Activated naive CD4-positive, alpha-beta T cell treated with anti-CD3 and anti-CD28 coated beads for 36 hours (primary cell): ENCODE data around the gene IL17C. TPM values are rescaled to one million over a fixed set of nuclear protein-coding genes. Genes with fewer than 3 reads are reported as not detected.

ENCODE experiments used
- CTCF ChIA-PET: fragments of 350-600 bp; sonication (Branson Sonifier 250); formaldehyde crosslinking; loops from one replicate; lab custom pipeline; 2021; ENCODE audit warnings: antibody characterized with exemption; lab: Charles Lee
- DNase-seq: peaks from one replicate; pipeline ENCODE4 v3.0.0-alpha.2; 2020
- H3K27ac Mint-ChIP-seq: one replicate; pipeline ENCODE4 v1.8.0; 2021; ENCODE audit warnings: mild to moderate bottlenecking, mixed read lengths
- H3K27me3 Mint-ChIP-seq: one replicate; pipeline ENCODE4 v1.8.0; 2021; ENCODE audit warnings: low read depth, mixed read lengths
- H3K36me3 Mint-ChIP-seq: one replicate; pipeline ENCODE4 v1.8.0; 2021; ENCODE audit warnings: low read depth, mixed read lengths
- H3K4me1 Mint-ChIP-seq: one replicate; pipeline ENCODE4 v1.8.0; 2021; ENCODE audit warnings: low read depth, mixed read lengths
- H3K4me3 Mint-ChIP-seq: one replicate; pipeline ENCODE4 v1.8.0; 2021; ENCODE audit warnings: mild to moderate bottlenecking, moderate library complexity, mixed read lengths
- H3K9me3 Mint-ChIP-seq: one replicate; pipeline ENCODE4 v1.8.0; 2021; ENCODE audit warnings: mixed read lengths
- intact Hi-C: fragments of 100-400 bp; cut with micrococcal nuclease; formaldehyde crosslinking; loops from one replicate; pipeline ENCODE4 v1.15.1; 2023
- total RNA-seq, 2 experiments: library from RNA; stranded (reverse); gene quantifications; one replicate each; pipeline ENCODE4 v1.2.3, GENCODE V29; 2021

Gene IL17C, protein sequence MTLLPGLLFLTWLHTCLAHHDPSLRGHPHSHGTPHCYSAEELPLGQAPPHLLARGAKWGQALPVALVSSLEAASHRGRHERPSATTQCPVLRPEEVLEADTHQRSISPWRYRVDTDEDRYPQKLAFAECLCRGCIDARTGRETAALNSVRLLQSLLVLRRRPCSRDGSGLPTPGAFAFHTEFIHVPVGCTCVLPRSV
- not detected for total RNA-seq

GRCh38 chr16:88638323-88639230 is at the start of gene IL17C:
IL17C (plus strand) TSS chr16:88638572; CDS start chr16:88638642, 70 bp downstream.
- intact Hi-C loops, result loop anchor here (5.0 kb wide), 1 partner anchor 64 kb away; no protein-coding TSS in a partner anchor
- H3K4me3 Mint-ChIP-seq, result no peak within 1 kb of the TSS
- peaks cover 27% of the 10 kb centered on the region for H3K27me3 Mint-ChIP-seq
- DNase-seq, result no peak
- CTCF ChIA-PET, result interaction anchor here (0.7 kb wide), 1 partner anchor 97 kb away, joined by 3 read pairs; no protein-coding TSS in a partner anchor
- H3K27ac Mint-ChIP-seq, result no peak within 1 kb of the TSS
- H3K36me3 Mint-ChIP-seq, result no peaks in the 10 kb centered on the region
- H3K9me3 Mint-ChIP-seq, result peaks cover 2% of the 10 kb centered on the region
- H3K4me1 Mint-ChIP-seq, result peaks cover 42% of the 10 kb centered on the region

- DNase-seq, result no peak
- Mint-ChIP-seq H3K4me1 (peaks cover 32% of the 10 kb centered on the region), H3K4me3 (no peak overlapping the region), H3K36me3 (peaks cover 39% of the 10 kb centered on the region), H3K27me3 (no peaks in the 10 kb centered on the region), H3K9me3 (no peaks in the 10 kb centered on the region), H3K27ac (peak overlapping the region; percentile 5)
- intact Hi-C loops, result no loop called here
- CTCF ChIA-PET, result interaction anchor here (0.6 to 0.9 kb wide), 2 partner anchors 10 to 195 kb away, joined by 4 to 6 read pairs; no protein-coding TSS in a partner anchor
These were observed 49.6 kb upstream of the IL17C start for GRCh38 chr16:88588754-88589153.

- CTCF ChIA-PET, result no interaction called here
- no peaks in the 10 kb centered on the region for H3K27me3 Mint-ChIP-seq
- H3K36me3 Mint-ChIP-seq, result peaks cover 39% of the 10 kb centered on the region
- no peak overlapping the region for H3K4me3 Mint-ChIP-seq
- intact Hi-C loops, result no loop called here
- DNase-seq, result no peak
- H3K4me1 Mint-ChIP-seq, result peaks cover 30% of the 10 kb centered on the region
- H3K27ac Mint-ChIP-seq, result no peak overlapping the region
- no peaks in the 10 kb centered on the region for H3K9me3 Mint-ChIP-seq
These were observed 48.9 kb upstream of the IL17C start for GRCh38 chr16:88589441-88589840.

DNA sequence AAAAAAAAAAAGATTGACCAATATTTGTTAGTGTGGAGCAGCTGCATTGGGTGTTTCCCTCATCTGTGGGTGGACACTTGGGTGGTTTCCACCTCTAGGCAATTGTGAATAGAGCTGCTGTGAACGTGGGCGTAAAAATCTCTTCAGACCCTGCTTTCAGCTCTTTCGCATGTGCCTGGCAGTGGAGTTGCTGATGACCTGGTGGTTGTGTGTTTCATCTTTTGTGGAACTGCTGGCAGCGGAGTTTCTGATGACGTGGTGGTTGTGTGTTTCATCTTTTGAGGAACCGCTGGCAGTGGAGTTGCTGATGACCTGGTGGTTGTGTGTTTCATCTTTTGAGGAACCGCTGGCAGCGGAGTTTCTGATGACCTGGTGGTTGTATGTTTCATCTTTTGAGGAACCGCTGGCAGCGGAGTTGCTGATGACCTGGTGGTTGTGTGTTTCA is 46.8 kb upstream of the IL17C start:
- Mint-ChIP-seq H3K4me1 (peaks cover 27% of the 10 kb centered on the region), H3K4me3 (no peak overlapping the region), H3K27me3 (no peaks in the 10 kb centered on the region), H3K36me3 (peaks cover 39% of the 10 kb centered on the region), H3K27ac (no peak overlapping the region), H3K9me3 (no peaks in the 10 kb centered on the region)
- intact Hi-C loops, result no loop called here
- CTCF ChIA-PET, result no interaction called here
- no peak for DNase-seq

- Mint-ChIP-seq H3K27ac (no peak overlapping the region), H3K9me3 (no peaks in the 10 kb centered on the region), H3K27me3 (no peaks in the 10 kb centered on the region), H3K36me3 (peaks cover 31% of the 10 kb centered on the region), H3K4me3 (no peak overlapping the region), H3K4me1 (peaks cover 29% of the 10 kb centered on the region)
- intact Hi-C loops, result no loop called here
- DNase-seq, result no peak
- CTCF ChIA-PET, result no interaction called here
These were observed 45.3 kb upstream of the IL17C start for GRCh38 chr16:88593061-88593460.

DNA sequence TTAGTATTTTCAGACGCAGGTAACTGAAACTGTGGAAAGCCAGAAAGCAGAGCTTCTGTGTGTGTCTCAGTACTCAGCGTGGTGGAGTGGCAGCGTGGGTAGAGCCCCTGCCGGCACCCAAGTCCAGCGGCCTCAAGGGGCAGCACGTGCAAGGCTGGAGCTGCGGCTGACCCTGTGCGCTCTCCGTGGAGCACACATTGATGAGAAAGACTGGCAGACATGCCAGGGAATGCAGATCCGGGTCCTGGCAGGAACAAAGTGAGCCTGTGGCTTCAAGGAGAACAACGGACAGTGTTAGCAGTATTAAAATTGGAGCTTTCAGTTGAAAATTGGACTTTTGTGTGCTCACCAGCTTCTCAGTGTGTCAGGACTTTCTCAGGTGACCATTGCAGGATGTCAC is 44.9 kb upstream of the IL17C start:
- Mint-ChIP-seq H3K4me1 (peaks cover 28% of the 10 kb centered on the region), H3K27ac (no peak overlapping the region), H3K4me3 (no peak overlapping the region), H3K27me3 (no peaks in the 10 kb centered on the region), H3K9me3 (no peaks in the 10 kb centered on the region), H3K36me3 (peaks cover 30% of the 10 kb centered on the region)
- no peak for DNase-seq
- intact Hi-C loops, result no loop called here
- CTCF ChIA-PET, result no interaction called here

- intact Hi-C loops, result no loop called here
- H3K4me3 Mint-ChIP-seq, result no peak overlapping the region
- CTCF ChIA-PET, result no interaction called here
- H3K9me3 Mint-ChIP-seq, result no peaks in the 10 kb centered on the region
- no peak for DNase-seq
- peaks cover 26% of the 10 kb centered on the region for H3K4me1 Mint-ChIP-seq
- H3K27me3 Mint-ChIP-seq, result no peaks in the 10 kb centered on the region
- peaks cover 30% of the 10 kb centered on the region for H3K36me3 Mint-ChIP-seq
- H3K27ac Mint-ChIP-seq, result no peak overlapping the region
These were observed 44.5 kb upstream of the IL17C start for GRCh38 chr16:88593910-88594309.

GRCh38 chr16:88595101-88595500 is 43.3 kb upstream of the IL17C start:
- Mint-ChIP-seq H3K36me3 (peaks cover 28% of the 10 kb centered on the region), H3K27me3 (no peaks in the 10 kb centered on the region), H3K27ac (no peak overlapping the region), H3K4me1 (peaks cover 20% of the 10 kb centered on the region), H3K4me3 (no peak overlapping the region), H3K9me3 (no peaks in the 10 kb centered on the region)
- intact Hi-C loops, result no loop called here
- CTCF ChIA-PET, result no interaction called here
- no peak for DNase-seq

DNA sequence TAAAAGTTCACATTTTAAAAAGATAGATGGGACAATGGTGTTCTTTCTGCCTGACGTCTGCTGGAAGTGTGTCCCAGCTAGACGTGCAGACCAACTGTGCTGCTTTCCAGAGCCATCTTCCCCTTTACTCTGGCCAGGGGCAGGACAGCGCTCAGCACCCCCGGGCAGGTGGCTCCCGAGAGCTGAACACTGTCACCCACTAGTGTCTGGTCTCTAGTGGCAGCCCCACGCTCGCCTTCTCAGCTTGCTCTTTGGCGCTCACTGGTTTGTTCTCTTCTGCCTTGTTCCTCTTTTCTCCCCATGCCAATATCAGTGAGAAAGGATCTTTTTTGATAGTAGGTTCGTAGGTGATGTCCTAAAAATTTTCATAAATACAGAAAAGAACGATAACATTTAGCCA is 42.5 kb upstream of the IL17C start:
- CTCF ChIA-PET, result no interaction called here

GRCh38 chr16:88596483-88596882 is 41.9 kb upstream of the IL17C start:
- Mint-ChIP-seq H3K4me3 (no peak overlapping the region), H3K36me3 (peaks cover 24% of the 10 kb centered on the region), H3K4me1 (peaks cover 20% of the 10 kb centered on the region), H3K27me3 (no peaks in the 10 kb centered on the region), H3K9me3 (no peaks in the 10 kb centered on the region), H3K27ac (no peak overlapping the region)
- DNase-seq, result no peak
- intact Hi-C loops, result no loop called here
- CTCF ChIA-PET, result no interaction called here

More for the DNA sequence above, 42.5 kb upstream of the IL17C start:
- Mint-ChIP-seq H3K4me1 (peaks cover 20% of the 10 kb centered on the region), H3K27ac (no peak overlapping the region), H3K4me3 (no peak overlapping the region), H3K9me3 (no peaks in the 10 kb centered on the region), H3K36me3 (peaks cover 25% of the 10 kb centered on the region), H3K27me3 (no peaks in the 10 kb centered on the region)
- no peak for DNase-seq
- intact Hi-C loops, result no loop called here

GRCh38 chr16:88597856-88598491 is 40.4 kb upstream of the IL17C start:
- intact Hi-C loops, result no loop called here
- Mint-ChIP-seq H3K36me3 (peaks cover 23% of the 10 kb centered on the region), H3K4me3 (no peak overlapping the region), H3K27ac (no peak overlapping the region), H3K9me3 (no peaks in the 10 kb centered on the region), H3K27me3 (no peaks in the 10 kb centered on the region), H3K4me1 (peaks cover 12% of the 10 kb centered on the region)
- DNase-seq, result no peak
- CTCF ChIA-PET, result no interaction called here

GRCh38 chr16:88599092-88599733 is 39.2 kb upstream of the IL17C start:
- Mint-ChIP-seq H3K9me3 (no peaks in the 10 kb centered on the region), H3K27ac (no peak overlapping the region), H3K4me3 (no peak overlapping the region), H3K36me3 (peaks cover 24% of the 10 kb centered on the region), H3K27me3 (no peaks in the 10 kb centered on the region), H3K4me1 (peaks cover 9% of the 10 kb centered on the region)
- CTCF ChIA-PET, result no interaction called here
- no peak for DNase-seq
- intact Hi-C loops, result no loop called here
